ENCODE data around the gene RAD52.

RAD52 gene

GRCh38 chr12:981176-981828 is 31.8 kb upstream of the RAD52 start:
- H3K9ac ChIP-seq (ENCODE audit: low read length): no peak overlapping the region
- no peak overlapping the region for H3K27ac ChIP-seq (ENCODE audit: low read depth, low read length)
- no peaks in the 10 kb centered on the region for H3K4me1 ChIP-seq (ENCODE audit: control insufficient read depth, insufficient read depth, low read length)
- no peak overlapping the region for H3K4me3 ChIP-seq (ENCODE audit: low read length)
- H3K36me3 ChIP-seq (ENCODE audit: control insufficient read depth, insufficient read depth, low read length): peaks cover 2% of the 10 kb centered on the region
- no peaks in the 10 kb centered on the region for H3K27me3 ChIP-seq (ENCODE audit: control insufficient read depth, insufficient read depth, low read length)

GRCh38 chr12:979349-979748 is 29.9 kb upstream of the RAD52 start:
- Histone ChIP-seq H3K27ac (ENCODE audit: low read depth, low read length) (no peak overlapping the region), H3K9ac (ENCODE audit: low read length) (no peak overlapping the region), H3K4me3 (ENCODE audit: low read length) (no peak overlapping the region), H3K4me1 (ENCODE audit: control insufficient read depth, insufficient read depth, low read length) (no peaks in the 10 kb centered on the region), H3K36me3 (ENCODE audit: control insufficient read depth, insufficient read depth, low read length) (peaks cover 3% of the 10 kb centered on the region), H3K27me3 (ENCODE audit: control insufficient read depth, insufficient read depth, low read length) (no peaks in the 10 kb centered on the region)

GRCh38 chr12:977156-977555 is 27.7 kb upstream of the RAD52 start:
- H3K9ac ChIP-seq (ENCODE audit: low read length): no peak overlapping the region
- H3K4me3 ChIP-seq (ENCODE audit: low read length): no peak overlapping the region
- peaks cover 3% of the 10 kb centered on the region for H3K36me3 ChIP-seq (ENCODE audit: control insufficient read depth, insufficient read depth, low read length)
- H3K27me3 ChIP-seq (ENCODE audit: control insufficient read depth, insufficient read depth, low read length): no peaks in the 10 kb centered on the region
- H3K4me1 ChIP-seq (ENCODE audit: control insufficient read depth, insufficient read depth, low read length): no peaks in the 10 kb centered on the region
- no peak overlapping the region for H3K27ac ChIP-seq (ENCODE audit: low read depth, low read length)

- H3K4me3 ChIP-seq (ENCODE audit: low read length): no peak overlapping the region
- H3K36me3 ChIP-seq (ENCODE audit: control insufficient read depth, insufficient read depth, low read length): peaks cover 3% of the 10 kb centered on the region
- H3K27ac ChIP-seq (ENCODE audit: low read depth, low read length): no peak overlapping the region
- H3K27me3 ChIP-seq (ENCODE audit: control insufficient read depth, insufficient read depth, low read length): no peaks in the 10 kb centered on the region
- no peak overlapping the region for H3K9ac ChIP-seq (ENCODE audit: low read length)
- no peaks in the 10 kb centered on the region for H3K4me1 ChIP-seq (ENCODE audit: control insufficient read depth, insufficient read depth, low read length)
These were observed 27.1 kb upstream of the RAD52 start for GRCh38 chr12:976644-977043.

- no peak overlapping the region for H3K27ac ChIP-seq (ENCODE audit: low read depth, low read length)
- H3K4me1 ChIP-seq (ENCODE audit: control insufficient read depth, insufficient read depth, low read length): no peaks in the 10 kb centered on the region
- H3K9ac ChIP-seq (ENCODE audit: low read length): no peak overlapping the region
- no peak overlapping the region for H3K4me3 ChIP-seq (ENCODE audit: low read length)
- peaks cover 3% of the 10 kb centered on the region for H3K36me3 ChIP-seq (ENCODE audit: control insufficient read depth, insufficient read depth, low read length)
- H3K27me3 ChIP-seq (ENCODE audit: control insufficient read depth, insufficient read depth, low read length): no peaks in the 10 kb centered on the region
These were observed 24.9 kb upstream of the RAD52 start for GRCh38 chr12:974271-974862.

GRCh38 chr12:971991-972390 is 22.5 kb upstream of the RAD52 start:
- no peak overlapping the region for H3K9ac ChIP-seq (ENCODE audit: low read length)
- no peaks in the 10 kb centered on the region for H3K4me1 ChIP-seq (ENCODE audit: control insufficient read depth, insufficient read depth, low read length)
- H3K27me3 ChIP-seq (ENCODE audit: control insufficient read depth, insufficient read depth, low read length): no peaks in the 10 kb centered on the region
- H3K27ac ChIP-seq (ENCODE audit: low read depth, low read length): no peak overlapping the region
- H3K36me3 ChIP-seq (ENCODE audit: control insufficient read depth, insufficient read depth, low read length): peaks cover 3% of the 10 kb centered on the region
- no peak overlapping the region for H3K4me3 ChIP-seq (ENCODE audit: low read length)

GRCh38 chr12:969821-970220 is 20.3 kb upstream of the RAD52 start:
- no peak overlapping the region for H3K27ac ChIP-seq (ENCODE audit: low read depth, low read length)
- no peaks in the 10 kb centered on the region for H3K27me3 ChIP-seq (ENCODE audit: control insufficient read depth, insufficient read depth, low read length)
- no peak overlapping the region for H3K9ac ChIP-seq (ENCODE audit: low read length)
- no peaks in the 10 kb centered on the region for H3K4me1 ChIP-seq (ENCODE audit: control insufficient read depth, insufficient read depth, low read length)
- no peak overlapping the region for H3K4me3 ChIP-seq (ENCODE audit: low read length)
- no peaks in the 10 kb centered on the region for H3K36me3 ChIP-seq (ENCODE audit: control insufficient read depth, insufficient read depth, low read length)

GRCh38 chr12:968545-968944 is 19.1 kb upstream of the RAD52 start:
- no peak overlapping the region for H3K9ac ChIP-seq (ENCODE audit: low read length)

GRCh38 chr12:967641-968040 is 18.1 kb upstream of the RAD52 start:
- Histone ChIP-seq H3K27me3 (ENCODE audit: control insufficient read depth, insufficient read depth, low read length) (no peaks in the 10 kb centered on the region), H3K4me1 (ENCODE audit: control insufficient read depth, insufficient read depth, low read length) (no peaks in the 10 kb centered on the region), H3K27ac (ENCODE audit: low read depth, low read length) (no peak overlapping the region), H3K36me3 (ENCODE audit: control insufficient read depth, insufficient read depth, low read length) (no peaks in the 10 kb centered on the region), H3K9ac (ENCODE audit: low read length) (no peak overlapping the region), H3K4me3 (ENCODE audit: low read length) (no peak overlapping the region)

More at GRCh38 chr12:968545-968944, 19.1 kb upstream of the RAD52 start:
- no peaks in the 10 kb centered on the region for H3K27me3 ChIP-seq (ENCODE audit: control insufficient read depth, insufficient read depth, low read length)
- no peaks in the 10 kb centered on the region for H3K36me3 ChIP-seq (ENCODE audit: control insufficient read depth, insufficient read depth, low read length)
- no peak overlapping the region for H3K4me3 ChIP-seq (ENCODE audit: low read length)
- H3K27ac ChIP-seq (ENCODE audit: low read depth, low read length): no peak overlapping the region
- no peaks in the 10 kb centered on the region for H3K4me1 ChIP-seq (ENCODE audit: control insufficient read depth, insufficient read depth, low read length)

GRCh38 chr12:966724-967123 is 17.2 kb upstream of the RAD52 start:
- Histone ChIP-seq H3K27ac (ENCODE audit: low read depth, low read length) (no peak overlapping the region), H3K27me3 (ENCODE audit: control insufficient read depth, insufficient read depth, low read length) (no peaks in the 10 kb centered on the region), H3K36me3 (ENCODE audit: control insufficient read depth, insufficient read depth, low read length) (no peaks in the 10 kb centered on the region), H3K9ac (ENCODE audit: low read length) (no peak overlapping the region), H3K4me1 (ENCODE audit: control insufficient read depth, insufficient read depth, low read length) (no peaks in the 10 kb centered on the region), H3K4me3 (ENCODE audit: low read length) (no peak overlapping the region)

GRCh38 chr12:958588-959123 is 9.2 kb upstream of the RAD52 start:
- Histone ChIP-seq H3K4me3 (ENCODE audit: low read length) (no peak overlapping the region), H3K27me3 (ENCODE audit: control insufficient read depth, insufficient read depth, low read length) (no peaks in the 10 kb centered on the region), H3K27ac (ENCODE audit: low read depth, low read length) (no peak overlapping the region), H3K36me3 (ENCODE audit: control insufficient read depth, insufficient read depth, low read length) (no peaks in the 10 kb centered on the region), H3K9ac (ENCODE audit: low read length) (no peak overlapping the region), H3K4me1 (ENCODE audit: control insufficient read depth, insufficient read depth, low read length) (no peaks in the 10 kb centered on the region)

GRCh38 chr12:955939-956338 is 6.4 kb upstream of the RAD52 start:
- no peak overlapping the region for H3K4me3 ChIP-seq (ENCODE audit: low read length)
- no peaks in the 10 kb centered on the region for H3K36me3 ChIP-seq (ENCODE audit: control insufficient read depth, insufficient read depth, low read length)
- no peak overlapping the region for H3K9ac ChIP-seq (ENCODE audit: low read length)
- H3K4me1 ChIP-seq (ENCODE audit: control insufficient read depth, insufficient read depth, low read length): no peaks in the 10 kb centered on the region
- no peak overlapping the region for H3K27ac ChIP-seq (ENCODE audit: low read depth, low read length)
- no peaks in the 10 kb centered on the region for H3K27me3 ChIP-seq (ENCODE audit: control insufficient read depth, insufficient read depth, low read length)

- Histone ChIP-seq H3K36me3 (ENCODE audit: control insufficient read depth, insufficient read depth, low read length) (no peaks in the 10 kb centered on the region), H3K9ac (ENCODE audit: low read length) (no peak overlapping the region), H3K27me3 (ENCODE audit: control insufficient read depth, insufficient read depth, low read length) (no peaks in the 10 kb centered on the region), H3K4me3 (ENCODE audit: low read length) (no peak overlapping the region), H3K27ac (ENCODE audit: low read depth, low read length) (no peak overlapping the region), H3K4me1 (ENCODE audit: control insufficient read depth, insufficient read depth, low read length) (no peaks in the 10 kb centered on the region)
These were observed 5.2 kb upstream of the RAD52 start for GRCh38 chr12:954741-955140.

Data from rectal smooth muscle tissue (tissue), 1 donor.